HG02840 (cell line): ENCODE data around the gene SH3TC1.

Source experiments
- ATAC-seq: cut with Tn5 transposase; IDR thresholded peaks from one replicate; pipeline ENCODE4 v1.9.1; 2021; ENCODE audit warnings: mild to moderate bottlenecking, moderate library complexity, moderate number of reproducible peaks; ENCODE audit not compliant: unreplicated experiment, low FRiP score

Gene SH3TC1

GRCh38 chr4:8227771-8228318, 28.8 kb downstream of the SH3TC1 start:
- ATAC-seq: no peak

- peak; percentile 67 for ATAC-seq
Observed at GRCh38 chr4:8228319-8229250, 29.5 kb downstream of the SH3TC1 start.

- no peak for ATAC-seq
Observed at GRCh38 chr4:8229331-8229975, 30.4 kb downstream of the SH3TC1 start.

GRCh38 chr4:8230033-8230432, 30.9 kb downstream of the SH3TC1 start:
- ATAC-seq: no peak

GRCh38 chr4:8230891-8231290, 31.8 kb downstream of the SH3TC1 start:
- no peak for ATAC-seq

- no peak for ATAC-seq
Observed at GRCh38 chr4:8231551-8232049, 32.5 kb downstream of the SH3TC1 start.

- no peak for ATAC-seq
Observed at GRCh38 chr4:8232748-8233147, 33.7 kb downstream of the SH3TC1 start.

GRCh38 chr4:8233672-8234484, 34.8 kb downstream of the SH3TC1 start:
- ATAC-seq: no peak

GRCh38 chr4:8234715-8235114, 35.6 kb downstream of the SH3TC1 start:
- ATAC-seq: no peak

- ATAC-seq: no peak
Observed at GRCh38 chr4:8235224-8235623, 36.1 kb downstream of the SH3TC1 start.

GRCh38 chr4:8235686-8236085, 36.6 kb downstream of the SH3TC1 start:
- no peak for ATAC-seq

GRCh38 chr4:8236106-8236919, 37.2 kb downstream of the SH3TC1 start:
- no peak for ATAC-seq

- ATAC-seq: no peak
Observed at GRCh38 chr4:8236920-8237195, 37.8 kb downstream of the SH3TC1 start.

GRCh38 chr4:8237256-8237989, 38.3 kb downstream of the SH3TC1 start:
- no peak for ATAC-seq

- ATAC-seq: no peak
Observed at GRCh38 chr4:8238036-8238511, 39.0 kb downstream of the SH3TC1 start.

GRCh38 chr4:8238515-8239053, 39.5 kb downstream of the SH3TC1 start:
- ATAC-seq: no peak

- ATAC-seq: no peak
Observed at GRCh38 chr4:8239226-8239625, 40.1 kb downstream of the SH3TC1 start.

- no peak for ATAC-seq
Observed at GRCh38 chr4:8239661-8240060, 40.6 kb downstream of the SH3TC1 start.
